ENCODE results near the gene GPR25.

DNA sequence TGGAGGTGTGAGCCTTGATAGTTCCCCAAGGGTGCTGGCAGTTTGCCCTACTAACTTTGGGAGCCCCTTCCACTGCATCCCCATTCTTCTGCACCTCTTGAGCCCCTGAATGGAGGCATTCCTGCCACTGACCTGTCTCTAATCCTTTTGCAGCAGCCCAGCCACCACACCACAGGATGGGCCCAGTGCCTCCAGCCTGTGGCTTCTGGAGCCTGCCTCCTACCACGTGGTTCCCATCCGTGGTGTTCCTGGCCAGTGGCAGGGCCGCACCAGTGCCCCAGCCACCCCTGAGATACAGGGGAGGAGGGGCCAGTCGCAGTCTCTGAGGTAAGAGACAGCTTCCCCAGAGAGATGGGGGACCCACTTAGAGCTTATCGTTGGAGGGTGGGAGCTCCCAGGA is 36.3 kb downstream of the GPR25 start:
- TF ChIP-seq, protein P1, sequence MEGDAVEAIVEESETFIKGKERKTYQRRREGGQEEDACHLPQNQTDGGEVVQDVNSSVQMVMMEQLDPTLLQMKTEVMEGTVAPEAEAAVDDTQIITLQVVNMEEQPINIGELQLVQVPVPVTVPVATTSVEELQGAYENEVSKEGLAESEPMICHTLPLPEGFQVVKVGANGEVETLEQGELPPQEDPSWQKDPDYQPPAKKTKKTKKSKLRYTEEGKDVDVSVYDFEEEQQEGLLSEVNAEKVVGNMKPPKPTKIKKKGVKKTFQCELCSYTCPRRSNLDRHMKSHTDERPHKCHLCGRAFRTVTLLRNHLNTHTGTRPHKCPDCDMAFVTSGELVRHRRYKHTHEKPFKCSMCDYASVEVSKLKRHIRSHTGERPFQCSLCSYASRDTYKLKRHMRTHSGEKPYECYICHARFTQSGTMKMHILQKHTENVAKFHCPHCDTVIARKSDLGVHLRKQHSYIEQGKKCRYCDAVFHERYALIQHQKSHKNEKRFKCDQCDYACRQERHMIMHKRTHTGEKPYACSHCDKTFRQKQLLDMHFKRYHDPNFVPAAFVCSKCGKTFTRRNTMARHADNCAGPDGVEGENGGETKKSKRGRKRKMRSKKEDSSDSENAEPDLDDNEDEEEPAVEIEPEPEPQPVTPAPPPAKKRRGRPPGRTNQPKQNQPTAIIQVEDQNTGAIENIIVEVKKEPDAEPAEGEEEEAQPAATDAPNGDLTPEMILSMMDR (IDR thresholded peaks at IDR 0.05) = no peak
- TF ChIP-seq POLR2A (IDR thresholded peaks at IDR 0.05) (no peak), EP300 (IDR thresholded peaks at IDR 0.05; ENCODE audit: low read depth) (no peak), POLR2AphosphoS5 (IDR thresholded peaks at IDR 0.05) (no peak)
